Activated CD4-positive, alpha-beta T cell treated with anti-CD3 and anti-CD28 coated beads for 4 hours (primary cell): ENCODE data around the gene NCOR1.
A peak's percentile ranks its signal among the peaks of the same experiment; 100 is the strongest.
"Not testable (repeated sequence)": the region's sequence is repeated elsewhere in the genome, so short reads cannot be mapped to it uniquely, and the experiment has no call there.

Experiments
- DNase-seq, 2 donors: peaks; one replicate each; pipeline ENCODE4 v3.0.0-alpha.2; 2020

NCOR1 gene

GRCh38 chr17:16214190-16215001 is 938 bp downstream of the NCOR1 start:
- peak in 1 of 2 donors; percentile 13 for DNase-seq

GRCh38 chr17:16212793-16213192 is 2.5 kb downstream of the NCOR1 start:
- DNase-seq: no peak

GRCh38 chr17:16211590-16211989 is 3.7 kb downstream of the NCOR1 start:
- no peak for DNase-seq

- DNase-seq: not testable (repeated sequence)
These were observed 10.6 kb downstream of the NCOR1 start for GRCh38 chr17:16204763-16205162.

- not testable (repeated sequence) for DNase-seq
These were observed 12.5 kb downstream of the NCOR1 start for GRCh38 chr17:16202554-16203500.

GRCh38 chr17:16201693-16202131 is 13.6 kb downstream of the NCOR1 start:
- not testable (repeated sequence) for DNase-seq

DNA sequence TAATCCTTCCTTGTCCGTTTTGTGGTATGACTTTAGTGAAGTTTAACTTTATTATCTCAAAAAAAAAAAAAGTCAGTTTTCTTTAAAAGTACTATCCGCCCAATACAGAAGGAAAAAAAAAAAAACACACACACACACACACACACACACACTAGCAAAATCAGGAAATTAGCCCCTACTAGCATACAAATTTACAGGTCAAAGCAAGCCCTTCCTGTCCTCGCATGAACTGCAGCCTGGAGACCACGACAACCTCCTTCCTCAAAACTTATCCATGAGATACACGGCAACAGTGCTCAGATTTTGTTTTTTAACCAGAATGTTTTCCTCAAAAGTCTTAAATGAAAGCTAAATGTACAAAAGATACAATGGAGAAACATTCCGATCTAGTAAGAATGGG is 16.2 kb downstream of the NCOR1 start:
- DNase-seq: no peak

- no peak for DNase-seq
These were observed 18.1 kb downstream of the NCOR1 start for GRCh38 chr17:16197276-16197675.

GRCh38 chr17:16194307-16194835 is 21.0 kb downstream of the NCOR1 start:
- not testable (repeated sequence) for DNase-seq

DNA sequence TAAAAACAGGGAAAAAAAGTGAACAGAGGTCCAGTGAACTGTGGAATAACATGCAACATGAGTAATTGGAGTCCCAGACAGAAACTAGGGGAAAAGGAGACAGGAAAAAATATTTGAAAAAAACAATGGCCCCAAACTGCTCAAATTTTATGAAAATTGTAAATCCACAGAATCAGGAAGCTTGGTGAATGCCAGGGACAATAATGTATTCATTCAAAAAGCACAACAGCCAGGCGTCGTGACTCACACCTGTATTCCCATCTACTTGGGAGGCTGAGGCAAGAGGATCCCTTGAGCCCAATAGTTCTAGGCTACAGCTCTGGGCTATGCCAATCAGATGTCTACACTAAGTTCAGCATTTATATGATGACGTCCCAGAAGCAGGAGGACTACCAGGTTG is 23.7 kb downstream of the NCOR1 start:
- DNase-seq: no peak

- DNase-seq: no peak
These were observed 24.5 kb downstream of the NCOR1 start for GRCh38 chr17:16190703-16191360.

DNA sequence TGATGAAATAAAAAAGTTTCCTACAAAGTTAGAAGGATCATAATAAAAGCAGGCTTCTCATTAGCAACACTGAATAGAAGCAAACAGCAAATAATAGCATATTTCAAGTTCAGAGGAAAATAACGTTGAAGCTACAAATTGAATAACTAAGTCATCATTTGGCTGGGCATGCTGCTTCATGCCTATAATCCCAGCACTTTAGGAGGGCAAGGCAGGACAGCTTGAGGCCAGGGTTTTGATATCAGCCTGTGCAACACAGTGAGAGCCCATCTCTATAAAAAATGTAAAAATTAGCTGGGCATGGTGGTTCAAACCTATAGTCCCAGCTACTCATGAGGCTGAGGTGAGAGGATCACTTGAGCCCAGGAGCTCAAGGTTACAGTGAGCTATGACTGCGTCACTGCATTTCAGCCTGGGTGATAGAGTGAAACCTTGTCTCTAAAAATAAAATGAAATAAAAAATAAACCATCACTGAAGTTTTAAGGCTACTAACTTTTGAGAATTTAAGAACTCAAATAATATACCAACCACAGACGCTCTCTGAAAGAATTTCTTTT is 25.5 kb downstream of the NCOR1 start:
- no peak for DNase-seq

DNA sequence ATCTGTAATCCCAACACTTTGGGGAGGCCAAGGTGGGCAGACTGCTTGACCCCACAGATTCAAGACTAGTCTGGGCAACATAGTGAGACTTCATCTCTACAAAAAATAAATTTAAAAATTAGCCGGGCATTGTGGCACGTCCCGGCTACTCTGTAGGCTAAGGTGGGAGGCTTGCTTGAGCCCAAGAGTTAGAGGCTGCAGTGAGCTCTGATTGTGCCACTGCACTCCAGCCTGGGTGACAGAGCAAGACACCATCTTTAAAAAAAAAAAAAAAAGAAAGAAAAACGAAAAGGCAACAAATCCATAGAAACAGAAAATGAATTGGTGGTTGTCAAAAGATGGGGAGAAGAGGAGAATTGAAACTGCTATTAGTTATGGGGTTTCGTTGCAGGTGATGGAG is 27.7 kb downstream of the NCOR1 start:
- no peak for DNase-seq

- DNase-seq: no peak
These were observed 33.8 kb downstream of the NCOR1 start for GRCh38 chr17:16181581-16181980.

DNA sequence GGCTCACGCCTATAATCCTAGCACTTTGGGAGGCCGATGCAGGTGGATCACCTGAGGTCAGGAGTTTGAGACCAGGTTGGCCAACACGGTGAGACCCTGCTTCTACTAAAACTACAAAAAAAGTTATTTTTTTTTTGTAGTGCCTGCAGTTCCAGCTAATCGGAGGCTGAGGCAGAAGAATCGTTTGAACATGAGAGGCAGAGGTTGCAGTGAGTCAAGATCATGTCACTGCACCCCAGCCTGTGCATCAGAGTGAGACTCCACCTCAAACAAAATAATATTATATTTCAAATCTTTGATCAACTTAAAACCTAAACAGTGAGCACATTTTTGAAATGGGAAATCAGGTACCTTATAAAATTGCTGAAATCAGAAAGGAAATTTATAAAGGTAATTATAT is 36.5 kb downstream of the NCOR1 start:
- no peak for DNase-seq

DNA sequence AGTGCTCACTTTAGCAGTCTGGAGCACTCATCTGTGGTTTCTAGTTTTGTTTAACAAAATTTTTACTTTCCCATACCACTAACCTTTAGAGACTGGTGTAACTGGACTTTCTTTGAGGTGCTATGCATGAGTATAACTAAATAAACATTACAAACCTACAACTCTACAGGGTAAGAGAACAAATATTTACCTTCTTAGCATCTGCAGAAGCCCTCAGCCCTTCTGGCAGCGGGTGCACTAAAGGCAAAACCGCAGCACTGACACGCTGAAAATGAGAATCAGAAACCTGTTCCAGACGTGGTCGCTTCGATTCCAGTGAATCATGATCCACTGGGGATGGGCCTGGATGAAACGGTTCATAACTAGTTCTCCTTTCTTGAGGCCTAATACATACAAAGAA is 43.7 kb downstream of the NCOR1 start:
- no peak for DNase-seq

DNA sequence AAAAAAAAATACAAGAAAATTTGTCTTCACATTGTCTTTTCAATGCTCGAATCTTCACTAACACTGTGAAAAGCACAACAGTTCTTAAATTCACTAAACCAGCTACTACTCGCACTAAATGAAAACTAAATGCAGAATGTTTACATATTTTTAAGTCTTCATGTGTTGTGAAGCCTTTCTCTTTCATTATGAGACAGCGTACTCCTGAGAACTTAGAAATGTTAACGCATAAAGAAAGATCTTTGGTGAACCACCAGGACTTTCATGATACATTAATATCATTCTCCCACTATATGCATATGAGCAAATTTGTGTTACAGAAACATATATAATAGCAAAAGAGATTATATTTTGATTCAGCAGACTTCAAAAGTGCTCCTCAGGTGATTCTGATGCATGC is 48.6 kb downstream of the NCOR1 start:
- not testable (repeated sequence) for DNase-seq

- no peak for DNase-seq
These were observed 56.6 kb downstream of the NCOR1 start for GRCh38 chr17:16158714-16159113.

DNA sequence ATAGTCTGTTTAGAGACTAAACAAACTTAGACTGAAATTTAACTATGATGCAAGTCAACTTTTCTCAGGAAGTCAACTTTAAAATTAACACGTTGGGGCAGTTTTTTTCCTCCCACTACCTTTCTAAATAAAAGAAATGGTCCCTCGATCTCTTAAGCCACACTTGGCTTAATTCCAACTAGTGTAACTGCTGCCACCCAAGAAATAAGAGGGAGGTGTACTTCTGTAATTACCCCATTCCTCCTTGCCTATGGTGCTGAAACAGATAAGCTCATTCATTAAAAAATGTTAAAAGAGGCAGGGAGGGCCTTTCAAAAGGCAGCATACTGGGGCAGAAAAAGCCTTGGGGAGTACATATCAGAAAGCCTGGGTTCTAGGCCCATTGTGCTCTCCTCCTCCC is 59.8 kb downstream of the NCOR1 start:
- no peak for DNase-seq

DNA sequence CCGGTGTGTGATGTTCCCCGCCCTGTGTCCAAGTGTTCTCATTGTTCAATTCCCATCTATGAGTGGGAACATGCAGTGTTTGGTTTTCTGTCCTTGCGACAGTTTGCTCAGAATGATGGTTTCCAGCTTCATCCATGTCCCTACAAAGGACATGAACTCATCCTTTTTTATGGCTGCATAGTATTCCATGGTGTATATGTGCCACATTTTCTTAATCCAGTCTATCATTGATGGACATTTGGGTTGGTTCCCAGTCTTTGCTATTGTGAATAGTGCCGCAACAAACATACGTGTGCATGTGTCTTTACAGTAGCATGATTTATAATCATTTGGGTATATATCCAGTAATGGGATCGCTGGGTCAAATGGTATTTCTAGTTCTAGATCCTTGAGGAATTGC is 63.0 kb downstream of the NCOR1 start:
- not testable (repeated sequence) for DNase-seq

DNA sequence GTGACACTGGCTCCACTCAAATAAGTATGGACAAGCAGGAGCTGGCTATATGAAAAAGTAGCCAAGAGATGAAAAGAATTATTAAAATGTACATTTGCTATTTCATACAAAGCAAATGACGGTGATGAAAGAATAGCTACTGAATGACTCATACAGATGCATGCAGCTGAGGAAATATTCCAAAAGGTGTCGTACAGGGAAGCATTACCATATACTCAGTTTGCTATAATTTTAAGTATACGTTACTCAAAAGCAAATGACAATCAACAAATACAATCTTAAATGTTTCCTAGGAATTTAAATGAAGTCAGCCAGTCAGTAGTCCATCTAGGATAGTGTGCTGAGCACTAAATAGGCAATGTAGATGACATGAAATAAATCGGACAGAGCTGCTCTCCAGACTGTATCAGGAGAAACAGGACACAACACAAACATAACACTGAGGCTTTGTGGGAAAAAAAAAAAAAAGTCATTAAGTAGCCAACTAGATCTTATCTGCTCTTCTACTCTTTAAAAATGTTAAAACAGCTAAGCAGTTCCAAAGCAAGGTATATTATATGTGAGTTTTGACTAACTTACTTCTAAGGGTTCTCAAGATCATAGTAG is 65.0 kb downstream of the NCOR1 start:
- DNase-seq: no peak

- DNase-seq: no peak
These were observed 66.7 kb downstream of the NCOR1 start for GRCh38 chr17:16148596-16148995.
